Right lobe of liver (tissue), 4 donors: ENCODE data around the gene SLC8A2.

ENCODE experiments used
- POLR2A ChIP-seq: fragments of 450-650 bp; IDR thresholded peaks from one replicate; pipeline ENCODE4 v1.6.1; 2017; ENCODE audit warnings: antibody characterized with exemption, mild to moderate bottlenecking
- TF ChIP-seq, protein P1 (sequence below), 4 donors: fragments of 200-600 bp in 3 of 4; fragments of 450-650 bp in 1 of 4; IDR thresholded peaks; one replicate each; pipeline versions ENCODE4 v1.5.1 to v1.8.0; 2016 to 2022; ENCODE audit warnings: antibody characterized with exemption in 4 of 4, mild to moderate bottlenecking in 2 of 4
- donor health status: DM: no; HTN: no; CAD: no.
- donor health status: DM: no; HTN: no; CAD: no.
- donor health status: DM: no; HTN: yes; CAD: no.

DNA sequence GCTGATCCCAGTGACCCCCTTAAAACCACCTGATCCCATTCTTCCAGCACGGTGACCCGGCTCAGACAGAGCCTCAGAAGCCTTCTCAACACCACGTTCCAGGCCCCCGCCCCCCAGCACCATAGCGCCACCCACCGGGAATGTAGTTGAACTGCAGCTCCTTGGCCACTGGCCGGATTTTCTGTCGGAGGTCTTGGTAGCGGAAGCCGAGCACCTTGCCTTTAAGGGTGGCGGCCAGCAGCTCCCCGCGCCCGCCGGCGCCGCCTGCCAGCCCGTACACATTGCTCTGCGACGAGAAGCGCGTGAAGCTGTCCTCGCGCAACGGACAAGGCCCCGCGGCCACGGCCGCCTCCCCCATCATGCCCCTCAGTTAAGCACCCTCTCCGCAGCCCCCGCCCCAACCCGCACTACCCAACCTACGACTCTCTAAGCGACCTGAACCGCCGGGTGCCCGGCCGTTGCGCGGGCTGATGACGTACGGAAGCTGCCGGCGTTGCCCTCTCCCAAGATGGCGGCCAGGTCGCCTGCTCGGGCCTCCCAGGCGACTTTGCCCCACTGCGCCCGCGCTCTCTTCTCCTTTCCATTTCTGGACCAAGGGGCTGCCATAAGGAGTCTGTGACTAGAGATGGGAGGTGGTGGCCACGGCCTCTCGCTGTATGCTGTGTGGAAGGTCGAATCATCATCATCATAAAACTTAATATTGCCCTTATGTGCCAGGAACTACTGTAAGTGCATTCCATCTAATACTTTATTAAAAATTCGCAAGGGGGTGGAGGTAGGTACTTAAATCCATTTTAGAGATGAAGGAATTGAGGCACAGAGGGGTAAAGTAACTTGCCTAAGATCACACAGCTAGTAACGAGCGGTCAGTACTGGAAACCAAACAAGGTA lies 12.4 kb upstream of the SLC8A2 start, which contains the start of gene KPTN:
- TF ChIP-seq, protein P1, sequence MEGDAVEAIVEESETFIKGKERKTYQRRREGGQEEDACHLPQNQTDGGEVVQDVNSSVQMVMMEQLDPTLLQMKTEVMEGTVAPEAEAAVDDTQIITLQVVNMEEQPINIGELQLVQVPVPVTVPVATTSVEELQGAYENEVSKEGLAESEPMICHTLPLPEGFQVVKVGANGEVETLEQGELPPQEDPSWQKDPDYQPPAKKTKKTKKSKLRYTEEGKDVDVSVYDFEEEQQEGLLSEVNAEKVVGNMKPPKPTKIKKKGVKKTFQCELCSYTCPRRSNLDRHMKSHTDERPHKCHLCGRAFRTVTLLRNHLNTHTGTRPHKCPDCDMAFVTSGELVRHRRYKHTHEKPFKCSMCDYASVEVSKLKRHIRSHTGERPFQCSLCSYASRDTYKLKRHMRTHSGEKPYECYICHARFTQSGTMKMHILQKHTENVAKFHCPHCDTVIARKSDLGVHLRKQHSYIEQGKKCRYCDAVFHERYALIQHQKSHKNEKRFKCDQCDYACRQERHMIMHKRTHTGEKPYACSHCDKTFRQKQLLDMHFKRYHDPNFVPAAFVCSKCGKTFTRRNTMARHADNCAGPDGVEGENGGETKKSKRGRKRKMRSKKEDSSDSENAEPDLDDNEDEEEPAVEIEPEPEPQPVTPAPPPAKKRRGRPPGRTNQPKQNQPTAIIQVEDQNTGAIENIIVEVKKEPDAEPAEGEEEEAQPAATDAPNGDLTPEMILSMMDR (IDR thresholded peaks at IDR 0.05) = peak; percentile 62 to 90 (median 72)
- TF ChIP-seq POLR2A = peak; percentile 56
